ENCODE data around the gene ZNF474.

The ZNF474 gene

DNA sequence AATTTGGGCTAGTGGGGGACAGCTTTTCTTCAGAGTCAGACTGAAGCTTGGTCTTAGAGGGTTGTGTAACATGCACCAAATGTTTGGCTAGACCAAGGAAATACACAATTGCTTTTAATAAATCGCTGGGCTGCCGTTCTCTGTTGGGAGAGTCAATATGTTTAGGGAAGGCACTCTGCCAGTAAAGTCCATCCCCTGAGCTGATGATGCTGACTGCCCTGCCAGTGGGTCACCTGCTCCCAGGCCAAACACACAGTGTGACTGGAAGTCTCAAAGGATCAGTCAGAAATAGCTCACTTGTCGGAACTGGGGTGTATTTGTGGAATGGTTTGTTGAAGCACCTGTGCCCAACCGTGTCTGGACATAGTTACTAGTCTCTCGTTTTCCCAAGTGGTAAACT, 17.9 kb upstream of the ZNF474 start:
- Histone ChIP-seq H3K4me3 (ENCODE audit: low read length) (no peak overlapping the region), H3K27me3 (ENCODE audit: low read depth, low read length) (no peaks in the 10 kb centered on the region), H3K27ac (ENCODE audit: low read length) (no peak overlapping the region), H3K4me2 (ENCODE audit: low read length) (no peak overlapping the region), H2AFZ (ENCODE audit: low read depth, low read length) (no peak overlapping the region), H4K20me1 (ENCODE audit: insufficient read depth, low read length) (no peaks in the 10 kb centered on the region), H3K79me2 (ENCODE audit: low read length) (no peaks in the 10 kb centered on the region), H3K4me1 (ENCODE audit: low read length) (peaks cover 12% of the 10 kb centered on the region), H3K9me3 (ENCODE audit: insufficient read depth, low read length) (no peaks in the 10 kb centered on the region), H3K36me3 (replicated peaks; ENCODE audit: low read depth, low read length) (no peaks in the 10 kb centered on the region), H3K9ac (ENCODE audit: low read length) (no peak overlapping the region)
- no peak for TF ChIP-seq EZH2phosphoT487 (IDR thresholded peaks at IDR 0.05; ENCODE audit: low read depth)

DNA sequence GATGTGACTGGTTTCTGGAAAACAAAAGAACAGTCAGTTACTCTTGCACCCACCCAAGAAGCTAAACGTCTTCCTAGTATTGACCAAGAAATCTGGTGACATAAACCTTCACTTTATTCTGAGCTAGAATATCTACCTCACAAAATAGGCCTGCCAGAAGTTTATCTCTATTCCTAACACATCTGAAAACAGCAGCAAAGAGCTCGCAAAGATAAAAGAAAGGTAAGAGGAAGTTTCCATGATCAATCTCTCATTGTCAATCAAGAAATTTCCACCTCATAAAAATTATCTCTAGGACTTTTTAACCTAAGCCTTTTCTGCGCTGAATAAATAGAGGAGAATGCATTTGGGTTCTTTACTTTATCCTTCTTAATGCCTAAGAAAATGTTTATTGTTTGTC, 17.3 kb upstream of the ZNF474 start:
- Histone ChIP-seq H3K4me3 (ENCODE audit: low read length) (no peak overlapping the region), H3K4me2 (ENCODE audit: low read length) (no peak overlapping the region), H3K27me3 (ENCODE audit: low read depth, low read length) (no peaks in the 10 kb centered on the region), H3K9me3 (ENCODE audit: insufficient read depth, low read length) (no peaks in the 10 kb centered on the region), H3K9ac (ENCODE audit: low read length) (no peak overlapping the region), H3K79me2 (ENCODE audit: low read length) (no peaks in the 10 kb centered on the region), H3K4me1 (ENCODE audit: low read length) (peaks cover 12% of the 10 kb centered on the region), H4K20me1 (ENCODE audit: insufficient read depth, low read length) (no peaks in the 10 kb centered on the region), H2AFZ (ENCODE audit: low read depth, low read length) (no peak overlapping the region), H3K36me3 (replicated peaks; ENCODE audit: low read depth, low read length) (no peaks in the 10 kb centered on the region), H3K27ac (ENCODE audit: low read length) (no peak overlapping the region)
- no peak for TF ChIP-seq EZH2phosphoT487 (IDR thresholded peaks at IDR 0.05; ENCODE audit: low read depth)
- TF ChIP-seq, protein P1, sequence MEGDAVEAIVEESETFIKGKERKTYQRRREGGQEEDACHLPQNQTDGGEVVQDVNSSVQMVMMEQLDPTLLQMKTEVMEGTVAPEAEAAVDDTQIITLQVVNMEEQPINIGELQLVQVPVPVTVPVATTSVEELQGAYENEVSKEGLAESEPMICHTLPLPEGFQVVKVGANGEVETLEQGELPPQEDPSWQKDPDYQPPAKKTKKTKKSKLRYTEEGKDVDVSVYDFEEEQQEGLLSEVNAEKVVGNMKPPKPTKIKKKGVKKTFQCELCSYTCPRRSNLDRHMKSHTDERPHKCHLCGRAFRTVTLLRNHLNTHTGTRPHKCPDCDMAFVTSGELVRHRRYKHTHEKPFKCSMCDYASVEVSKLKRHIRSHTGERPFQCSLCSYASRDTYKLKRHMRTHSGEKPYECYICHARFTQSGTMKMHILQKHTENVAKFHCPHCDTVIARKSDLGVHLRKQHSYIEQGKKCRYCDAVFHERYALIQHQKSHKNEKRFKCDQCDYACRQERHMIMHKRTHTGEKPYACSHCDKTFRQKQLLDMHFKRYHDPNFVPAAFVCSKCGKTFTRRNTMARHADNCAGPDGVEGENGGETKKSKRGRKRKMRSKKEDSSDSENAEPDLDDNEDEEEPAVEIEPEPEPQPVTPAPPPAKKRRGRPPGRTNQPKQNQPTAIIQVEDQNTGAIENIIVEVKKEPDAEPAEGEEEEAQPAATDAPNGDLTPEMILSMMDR (IDR thresholded peaks at IDR 0.05; ENCODE audit: low read depth, low read length) = no peak

DNA sequence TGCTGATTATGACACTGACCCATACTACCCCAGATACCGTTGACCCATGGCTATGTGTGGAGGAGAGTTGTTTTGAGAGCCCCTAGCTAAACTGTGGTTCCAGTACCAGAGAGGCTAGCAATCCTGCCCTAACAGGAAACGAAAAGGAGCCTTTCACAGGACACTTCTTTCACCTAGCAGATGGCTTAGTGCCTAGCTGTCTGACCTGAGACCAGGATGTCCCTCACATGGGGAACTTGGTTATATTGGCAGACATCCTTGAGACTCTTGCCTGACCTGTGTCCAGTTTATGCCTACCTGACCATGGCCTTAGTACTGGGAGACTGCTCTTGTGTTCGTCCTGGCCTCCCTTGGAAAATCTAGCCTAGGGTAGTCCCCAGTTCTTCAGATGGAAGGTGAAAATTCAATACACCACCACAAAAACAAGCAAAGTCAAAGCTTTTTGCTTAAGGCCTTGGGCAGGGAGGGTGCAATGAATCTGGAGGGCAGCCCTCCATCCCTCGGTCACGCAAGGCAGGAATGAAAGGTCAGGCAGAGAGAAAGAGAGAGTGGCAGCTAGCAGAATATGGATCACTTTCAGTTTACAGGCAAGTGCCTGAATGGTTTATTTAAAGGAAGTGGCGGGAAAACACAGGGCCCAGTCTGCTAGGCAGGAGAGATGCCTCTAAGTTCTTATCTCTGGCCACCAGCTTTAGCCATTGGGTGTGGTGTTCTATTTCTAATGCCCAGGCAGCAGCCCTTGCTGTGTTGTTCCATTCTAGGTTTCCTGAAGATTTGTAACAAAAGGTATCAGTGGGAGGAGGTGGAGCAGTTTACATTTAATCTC, 16.4 kb upstream of the ZNF474 start:
- peaks cover 12% of the 10 kb centered on the region for H3K4me1 ChIP-seq (ENCODE audit: low read length)
- no peak overlapping the region for H3K4me2 ChIP-seq (ENCODE audit: low read length)
- TF ChIP-seq, protein P1 (IDR thresholded peaks at IDR 0.05; ENCODE audit: low read depth, low read length) = no peak
- no peak for TF ChIP-seq EZH2phosphoT487 (IDR thresholded peaks at IDR 0.05; ENCODE audit: low read depth)
- H3K79me2 ChIP-seq (ENCODE audit: low read length) = no peaks in the 10 kb centered on the region
- no peaks in the 10 kb centered on the region for H3K36me3 ChIP-seq (replicated peaks; ENCODE audit: low read depth, low read length)
- no peaks in the 10 kb centered on the region for H3K9me3 ChIP-seq (ENCODE audit: insufficient read depth, low read length)
- no peak overlapping the region for H3K4me3 ChIP-seq (ENCODE audit: low read length)
- H3K27ac ChIP-seq (ENCODE audit: low read length) = no peak overlapping the region
- H3K27me3 ChIP-seq (ENCODE audit: low read depth, low read length) = no peaks in the 10 kb centered on the region
- H4K20me1 ChIP-seq (ENCODE audit: insufficient read depth, low read length) = no peaks in the 10 kb centered on the region
- no peak overlapping the region for H2AFZ ChIP-seq (ENCODE audit: low read depth, low read length)
- no peak overlapping the region for H3K9ac ChIP-seq (ENCODE audit: low read length)

DNA sequence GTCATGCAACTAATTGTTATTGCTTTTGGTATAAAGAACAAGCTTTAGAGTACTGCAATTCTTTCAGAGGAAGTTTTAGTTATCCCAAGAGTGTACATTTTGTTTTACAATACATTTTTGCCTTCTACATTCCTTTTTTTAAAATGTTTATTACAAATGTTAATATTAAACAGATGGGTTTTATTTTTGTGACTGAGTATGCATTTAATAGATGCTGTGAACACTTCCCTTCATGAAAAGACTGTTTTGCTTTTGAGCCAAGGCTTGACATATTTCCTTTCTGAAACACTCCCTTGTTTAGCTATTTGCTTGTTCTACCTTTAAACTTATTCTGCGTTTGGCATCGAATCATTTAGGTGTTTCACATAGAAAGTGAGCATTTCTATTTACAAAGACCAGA, 14.8 kb upstream of the ZNF474 start:
- Histone ChIP-seq H3K9me3 (ENCODE audit: insufficient read depth, low read length) (no peaks in the 10 kb centered on the region), H2AFZ (ENCODE audit: low read depth, low read length) (no peak overlapping the region), H3K27me3 (ENCODE audit: low read depth, low read length) (no peaks in the 10 kb centered on the region), H3K79me2 (ENCODE audit: low read length) (no peaks in the 10 kb centered on the region), H4K20me1 (ENCODE audit: insufficient read depth, low read length) (no peaks in the 10 kb centered on the region), H3K36me3 (replicated peaks; ENCODE audit: low read depth, low read length) (no peaks in the 10 kb centered on the region), H3K4me3 (ENCODE audit: low read length) (no peak overlapping the region), H3K27ac (ENCODE audit: low read length) (no peak overlapping the region), H3K4me2 (ENCODE audit: low read length) (no peak overlapping the region), H3K4me1 (ENCODE audit: low read length) (peaks cover 17% of the 10 kb centered on the region), H3K9ac (ENCODE audit: low read length) (no peak overlapping the region)
- TF ChIP-seq, protein P1 (IDR thresholded peaks at IDR 0.05; ENCODE audit: low read depth, low read length) = no peak
- TF ChIP-seq EZH2phosphoT487 (IDR thresholded peaks at IDR 0.05; ENCODE audit: low read depth) = no peak

All from OCI-LY3 (cell line).